Measurements from ENCODE around the gene PAEP. TPM values are rescaled to one million over a fixed set of nuclear protein-coding genes. Genes with fewer than 3 reads are reported as not detected.
"Not testable (repeated sequence)": the region's sequence is repeated elsewhere in the genome, so short reads cannot be mapped to it uniquely, and the experiment has no call there.

The PAEP gene
- total RNA-seq, 1 donor from 2014 or later: not detected

- intact Hi-C loops (cut with DNase I): no loop called here
- DNase-seq (ENCODE audit: missing footprints) (no peak), ATAC-seq (no peak)
Measured at GRCh38 chr9:135524130-135524861, 37.3 kb upstream of the PAEP start.

- intact Hi-C loops (cut with DNase I): no loop called here
- no peak for DNase-seq (ENCODE audit: missing footprints)
- no peak for ATAC-seq
Measured at GRCh38 chr9:135525241-135526088, 36.1 kb upstream of the PAEP start.

DNA sequence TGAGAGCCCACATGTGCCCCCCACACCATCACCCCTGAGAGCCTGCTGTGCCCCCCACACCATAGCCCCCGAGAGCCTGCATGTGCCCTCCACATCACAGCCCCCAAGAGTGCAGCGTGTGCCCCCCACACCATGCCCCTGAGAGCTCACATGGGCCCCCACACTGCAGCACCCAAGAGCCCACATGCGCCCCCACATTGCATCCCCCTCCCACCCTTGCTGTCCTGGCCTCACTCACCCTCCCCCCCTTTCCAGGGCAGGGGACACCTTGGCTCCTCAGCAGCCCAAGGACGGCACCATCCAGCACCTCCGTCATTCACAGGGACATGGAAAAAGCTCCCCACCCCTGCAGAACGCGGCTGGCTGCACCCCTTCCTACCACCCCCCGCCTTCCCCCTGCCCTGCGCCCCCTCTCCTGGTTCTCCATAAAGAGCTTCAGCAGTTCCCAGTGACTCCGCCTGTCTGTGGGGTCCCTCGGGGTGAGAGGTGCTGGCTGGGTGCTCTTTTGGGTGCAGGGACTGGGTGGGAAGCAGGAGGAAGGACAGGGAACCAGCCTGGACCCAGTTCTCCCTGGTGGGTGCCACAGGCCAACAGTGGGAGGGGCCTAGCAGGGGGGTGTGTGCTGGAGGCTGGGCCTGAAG, 35.3 kb upstream of the PAEP start:
- ATAC-seq (no peak), DNase-seq (ENCODE audit: missing footprints) (no peak)
- intact Hi-C loops (cut with DNase I): no loop called here

DNA sequence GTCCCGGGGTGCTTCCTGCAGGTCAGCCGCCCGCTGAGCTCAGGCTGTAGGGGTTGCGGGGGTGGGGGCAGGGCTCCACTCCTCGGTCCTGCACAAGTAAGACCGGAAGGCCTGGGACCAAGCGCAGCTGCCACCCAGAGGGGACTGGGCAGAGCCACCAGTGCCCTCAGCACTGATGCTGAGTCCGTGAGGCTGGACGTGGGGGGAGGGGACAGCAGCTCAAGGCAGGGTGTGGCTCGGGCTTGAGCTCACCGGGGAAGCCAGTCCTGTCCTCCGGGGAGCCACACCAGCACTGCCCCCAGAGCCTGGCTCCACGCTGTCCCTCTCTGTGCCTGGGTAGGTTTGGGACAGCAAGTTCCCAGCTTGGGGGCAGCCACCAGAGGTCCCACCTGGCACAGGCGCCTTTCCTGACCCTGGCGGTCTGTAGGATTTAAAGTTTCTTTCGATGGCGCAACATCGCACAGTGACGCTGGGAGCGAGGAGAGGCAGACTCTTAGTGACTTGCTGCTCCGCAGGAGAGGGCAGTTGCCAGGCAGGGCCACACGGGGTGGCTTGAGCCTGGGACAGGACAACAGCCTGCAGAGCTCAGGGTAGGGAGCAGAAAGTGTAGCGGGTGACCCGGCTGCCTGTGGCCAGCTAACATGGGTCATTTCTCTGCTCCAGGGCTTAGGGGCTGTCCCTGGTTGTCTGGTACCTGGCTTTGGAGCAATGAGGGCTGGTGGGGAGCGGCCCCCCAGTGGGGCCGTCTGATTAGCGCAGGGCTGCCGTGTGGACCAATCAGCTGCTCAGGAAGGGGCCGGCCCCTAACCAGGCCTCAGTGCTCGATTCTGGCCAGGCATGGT, 34.6 kb upstream of the PAEP start:
- no peak for DNase-seq (ENCODE audit: missing footprints)
- intact Hi-C loops (cut with DNase I): no loop called here
- no peak for ATAC-seq

DNA sequence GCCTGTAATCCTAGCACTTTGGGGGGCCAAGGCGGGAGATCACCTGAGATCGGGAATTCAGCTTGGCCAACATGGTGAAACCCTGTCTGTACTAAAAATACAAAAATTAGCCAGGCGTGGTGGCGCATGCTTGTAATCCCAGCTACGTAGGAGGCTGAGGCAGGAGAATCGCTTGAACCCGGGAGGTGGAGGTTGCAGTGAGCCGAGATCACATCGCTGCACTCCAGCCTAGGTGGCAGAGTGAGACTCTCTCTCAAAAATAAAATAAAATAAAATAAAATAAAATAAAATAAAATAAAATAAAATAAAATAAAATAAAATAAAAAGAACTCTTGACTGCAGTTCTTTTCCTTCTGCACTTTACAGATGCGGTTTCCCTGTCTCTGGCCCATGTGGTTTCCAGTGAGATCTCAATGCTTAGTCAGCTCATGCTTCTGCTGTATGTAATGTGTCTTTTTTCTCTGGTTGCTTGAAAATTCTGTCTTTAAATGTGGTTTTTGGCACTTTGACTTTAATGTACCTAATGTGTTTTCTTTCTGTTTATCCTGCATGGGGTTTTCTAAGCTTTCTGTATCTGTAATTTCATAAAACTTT, 32.6 kb upstream of the PAEP start:
- not testable (repeated sequence) for ATAC-seq

DNA sequence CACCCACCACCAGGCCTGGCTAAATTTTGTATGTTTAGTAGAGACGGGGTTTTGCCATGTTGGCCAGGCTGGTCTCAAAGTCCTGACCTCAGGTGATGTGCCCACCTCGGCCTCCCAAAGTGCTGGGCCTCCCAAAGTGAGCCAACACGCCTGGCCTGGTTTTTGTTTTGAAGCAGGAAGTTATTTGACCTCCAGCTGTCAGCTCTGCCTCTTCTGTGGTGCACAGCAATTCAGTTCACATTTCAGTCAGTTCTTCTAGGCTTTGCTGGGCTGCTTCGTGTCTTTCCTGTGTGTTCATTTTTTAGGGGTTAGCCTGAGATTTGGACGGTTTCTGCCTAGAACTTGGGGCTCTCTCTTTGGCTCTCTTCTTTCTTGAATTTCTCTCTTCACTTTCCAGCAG, 31.4 kb upstream of the PAEP start:
- ATAC-seq (no peak), DNase-seq (ENCODE audit: missing footprints) (no peak)
- intact Hi-C loops (cut with DNase I): no loop called here

More for the DNA sequence above, 32.6 kb upstream of the PAEP start:
- intact Hi-C loops (cut with DNase I); DNase-seq (ENCODE audit: missing footprints): not testable (repeated sequence)

DNA sequence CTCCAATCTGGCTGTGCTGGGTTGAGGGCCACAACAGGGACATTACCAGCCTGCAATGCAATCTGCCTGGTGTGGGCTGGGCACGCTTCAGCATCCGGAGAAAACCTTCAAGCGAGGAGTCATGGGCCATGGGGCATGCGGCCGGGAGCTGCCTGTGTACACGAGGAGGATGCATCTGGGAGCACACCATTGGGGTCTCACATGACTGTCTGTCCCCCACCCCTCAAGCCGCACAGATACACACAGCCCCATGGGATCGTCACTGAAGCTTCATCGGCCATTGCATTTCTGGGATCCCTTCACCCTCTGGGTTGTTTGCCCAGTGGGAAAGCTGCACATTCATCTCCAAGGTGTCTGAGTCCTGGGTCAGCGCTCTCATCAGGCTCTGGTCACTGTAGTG, 30.5 kb upstream of the PAEP start:
- no peak for ATAC-seq
- intact Hi-C loops (cut with DNase I): no loop called here
- DNase-seq (ENCODE audit: missing footprints): no peak

- intact Hi-C loops (cut with DNase I): no loop called here
- no peak for DNase-seq (ENCODE audit: missing footprints)
- ATAC-seq: no peak
Measured at GRCh38 chr9:135533113-135533512, 28.4 kb upstream of the PAEP start.

GRCh38 chr9:135533674-135534073, 27.9 kb upstream of the PAEP start:
- no peak for ATAC-seq
- DNase-seq (ENCODE audit: missing footprints): no peak
- intact Hi-C loops (cut with DNase I): no loop called here

GRCh38 chr9:135534192-135534711, 27.3 kb upstream of the PAEP start:
- DNase-seq (ENCODE audit: missing footprints); intact Hi-C loops (cut with DNase I): not testable (repeated sequence)
- peak; percentile 26 for ATAC-seq

- intact Hi-C loops (cut with DNase I); ATAC-seq; DNase-seq (ENCODE audit: missing footprints): not testable (repeated sequence)
Measured at GRCh38 chr9:135534826-135535225, 26.7 kb upstream of the PAEP start.

DNA sequence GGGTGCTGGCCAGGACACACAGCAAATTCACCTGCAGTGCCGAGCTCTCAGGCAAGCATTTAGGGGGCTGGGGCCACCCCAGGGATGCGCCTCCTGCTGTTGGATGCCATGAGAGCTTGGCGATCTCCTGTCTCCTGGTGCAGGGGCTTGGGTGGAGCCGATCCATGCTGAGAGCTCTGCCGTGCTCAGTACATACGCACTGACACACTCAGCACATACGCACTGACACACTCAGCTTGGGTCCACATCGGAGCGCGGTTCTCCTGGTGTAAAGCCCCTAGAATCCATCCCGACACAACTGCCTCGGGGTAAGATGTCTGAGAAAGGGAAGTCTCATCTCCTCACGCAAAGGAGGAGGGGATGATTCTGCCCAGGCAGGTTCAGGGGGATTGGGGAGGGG, 25.9 kb upstream of the PAEP start:
- intact Hi-C loops (cut with DNase I); DNase-seq (ENCODE audit: missing footprints); ATAC-seq: not testable (repeated sequence)

DNA sequence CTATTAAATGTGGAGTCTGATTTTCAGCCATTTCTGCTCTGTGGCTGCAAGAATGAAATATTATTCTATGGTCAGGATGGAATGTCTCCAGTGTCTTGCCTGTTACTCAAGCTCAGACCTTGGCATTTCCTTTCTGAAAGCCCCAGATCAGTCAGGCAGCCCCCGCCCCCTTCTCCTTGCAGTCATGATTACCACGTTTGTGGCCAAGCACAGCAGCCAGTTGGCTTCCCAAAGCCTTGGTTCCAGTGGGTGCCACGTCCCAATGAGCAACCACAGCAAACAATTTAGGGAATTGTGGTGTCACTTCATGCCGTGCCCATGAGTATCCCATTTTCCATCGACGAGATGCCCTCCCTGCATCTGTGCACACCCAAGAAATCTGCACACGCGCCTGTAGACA, 25.3 kb upstream of the PAEP start:
- DNase-seq (ENCODE audit: missing footprints): no peak
- intact Hi-C loops (cut with DNase I): no loop called here
- ATAC-seq: no peak

- DNase-seq (ENCODE audit: missing footprints); intact Hi-C loops (cut with DNase I); ATAC-seq: not testable (repeated sequence)
Measured at GRCh38 chr9:135543262-135543894, 18.2 kb upstream of the PAEP start.

- DNase-seq (ENCODE audit: missing footprints) (no peak), ATAC-seq (no peak)
- intact Hi-C loops (cut with DNase I): no loop called here
Measured at GRCh38 chr9:135544981-135545635, 16.4 kb upstream of the PAEP start.

- DNase-seq (ENCODE audit: missing footprints); ATAC-seq; intact Hi-C loops (cut with DNase I): not testable (repeated sequence)
Measured at GRCh38 chr9:135545646-135546176, 15.8 kb upstream of the PAEP start, which contains the start of gene OBP2A. Gene OBP2A, plus strand, starts transcription at chr9:135546126. Its CDS starts 55 bp downstream, at chr9:135546181.

Measured in Right ventricle myocardium inferior (tissue), 1 donor.